Ishikawa (cell line): ENCODE data around the gene ZNF774.

ENCODE experiments used
- CEBPB ChIP-seq: IDR thresholded peaks from 2 replicates; pipeline ENCODE4 v1.6.1; 2012
- EP300 ChIP-seq: IDR thresholded peaks from 2 replicates; pipeline ENCODE4 v1.6.1; 2012; ENCODE audit warnings: borderline replicate concordance
- TAF1 ChIP-seq: IDR thresholded peaks from 2 replicates; pipeline ENCODE4 v1.6.1; 2012; ENCODE audit warnings: low read depth, mild to moderate bottlenecking
- USF1 ChIP-seq: IDR thresholded peaks from 2 replicates; pipeline ENCODE4 v1.6.1; 2012
- YY1 ChIP-seq: IDR thresholded peaks from 2 replicates; pipeline ENCODE4 v1.6.1; 2012; ENCODE audit warnings: low read depth
- TF ChIP-seq, protein P1 (sequence below): IDR thresholded peaks from 2 replicates; pipeline ENCODE4 v1.6.1; 2012

- no peak for TF ChIP-seq EP300
- TF ChIP-seq TAF1: no peak
- TF ChIP-seq USF1: no peak
- TF ChIP-seq YY1: no peak
- no peak for TF ChIP-seq CEBPB
- TF ChIP-seq, protein P1, sequence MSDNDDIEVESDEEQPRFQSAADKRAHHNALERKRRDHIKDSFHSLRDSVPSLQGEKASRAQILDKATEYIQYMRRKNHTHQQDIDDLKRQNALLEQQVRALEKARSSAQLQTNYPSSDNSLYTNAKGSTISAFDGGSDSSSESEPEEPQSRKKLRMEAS: no peak
Measured at GRCh38 chr15:90343302-90343790, 8.7 kb upstream of the ZNF774 start.
